Measurements from ENCODE around the gene CSNK1A1L. TPM values are rescaled to one million over a fixed set of nuclear protein-coding genes. Genes with fewer than 3 reads are reported as not detected.

The CSNK1A1L gene
- total RNA-seq, 1 donor from 2014 or later, result not detected

DNA sequence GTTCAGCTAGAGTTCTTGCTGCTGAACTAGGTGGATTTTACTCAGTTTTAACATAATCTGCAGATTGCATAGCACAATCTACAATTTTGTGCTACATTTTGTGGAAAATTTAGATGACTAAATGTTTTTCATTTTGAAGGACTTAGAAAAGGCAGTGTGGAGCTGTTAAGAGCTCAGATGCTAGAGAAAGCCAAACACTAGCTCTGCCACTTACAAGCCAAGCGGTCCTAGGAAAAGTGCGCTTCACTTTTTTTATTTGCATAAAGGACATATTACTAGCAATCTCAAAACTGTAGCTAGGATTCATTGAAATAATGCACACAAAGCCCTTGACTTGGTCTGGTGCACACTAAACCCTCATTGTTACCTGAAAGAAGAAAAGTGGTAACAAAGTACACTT is 8.1 kb upstream of the CSNK1A1L start:
- Mint-ChIP-seq H3K27ac (no peak overlapping the region), H3K27me3 (no peaks in the 10 kb centered on the region), H3K4me3 (ENCODE audit: low read depth) (no peak overlapping the region), H3K36me3 (ENCODE audit: insufficient read depth) (no peaks in the 10 kb centered on the region), H3K9me3 (ENCODE audit: low read depth) (no peaks in the 10 kb centered on the region), H3K4me1 (ENCODE audit: low read depth) (no peaks in the 10 kb centered on the region)
- DNase-seq (ENCODE audit: low spot score, unreplicated experiment), result no peak
- TF ChIP-seq, protein P1, sequence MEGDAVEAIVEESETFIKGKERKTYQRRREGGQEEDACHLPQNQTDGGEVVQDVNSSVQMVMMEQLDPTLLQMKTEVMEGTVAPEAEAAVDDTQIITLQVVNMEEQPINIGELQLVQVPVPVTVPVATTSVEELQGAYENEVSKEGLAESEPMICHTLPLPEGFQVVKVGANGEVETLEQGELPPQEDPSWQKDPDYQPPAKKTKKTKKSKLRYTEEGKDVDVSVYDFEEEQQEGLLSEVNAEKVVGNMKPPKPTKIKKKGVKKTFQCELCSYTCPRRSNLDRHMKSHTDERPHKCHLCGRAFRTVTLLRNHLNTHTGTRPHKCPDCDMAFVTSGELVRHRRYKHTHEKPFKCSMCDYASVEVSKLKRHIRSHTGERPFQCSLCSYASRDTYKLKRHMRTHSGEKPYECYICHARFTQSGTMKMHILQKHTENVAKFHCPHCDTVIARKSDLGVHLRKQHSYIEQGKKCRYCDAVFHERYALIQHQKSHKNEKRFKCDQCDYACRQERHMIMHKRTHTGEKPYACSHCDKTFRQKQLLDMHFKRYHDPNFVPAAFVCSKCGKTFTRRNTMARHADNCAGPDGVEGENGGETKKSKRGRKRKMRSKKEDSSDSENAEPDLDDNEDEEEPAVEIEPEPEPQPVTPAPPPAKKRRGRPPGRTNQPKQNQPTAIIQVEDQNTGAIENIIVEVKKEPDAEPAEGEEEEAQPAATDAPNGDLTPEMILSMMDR (IDR thresholded peaks at IDR 0.05; ENCODE audit: unreplicated experiment), result no peak

DNA sequence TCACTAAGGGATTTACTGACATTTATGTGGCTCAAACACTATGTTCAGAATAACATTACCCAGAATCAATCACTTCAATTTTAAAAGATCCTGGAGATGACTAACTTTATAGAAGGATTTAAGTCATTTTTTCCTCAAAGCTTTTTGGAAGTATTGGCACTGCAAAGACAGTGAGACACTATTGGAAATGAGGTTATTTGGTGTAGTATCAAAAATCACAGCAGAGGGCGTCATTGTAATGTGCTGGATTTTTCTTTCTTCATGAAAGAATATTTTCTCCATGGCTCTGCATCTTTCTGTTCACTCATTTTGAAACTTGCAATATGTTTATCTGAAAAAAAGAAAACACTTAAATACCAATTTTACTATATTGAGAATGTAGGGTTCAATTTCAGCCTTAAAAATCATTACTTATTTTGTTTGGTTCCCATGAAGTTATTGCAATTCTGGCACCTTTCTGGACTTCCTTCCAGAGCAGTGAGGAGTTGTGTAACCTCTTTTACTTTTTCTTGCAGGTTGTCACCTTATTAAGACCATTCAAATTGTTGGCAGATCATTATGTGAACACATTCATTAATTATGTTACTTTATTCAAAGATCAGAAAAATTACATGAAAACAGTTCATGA is 3.7 kb upstream of the CSNK1A1L start:
- Mint-ChIP-seq H3K27me3 (no peaks in the 10 kb centered on the region), H3K4me3 (ENCODE audit: low read depth) (no peak overlapping the region), H3K4me1 (ENCODE audit: low read depth) (no peaks in the 10 kb centered on the region), H3K36me3 (ENCODE audit: insufficient read depth) (no peaks in the 10 kb centered on the region), H3K9me3 (ENCODE audit: low read depth) (no peaks in the 10 kb centered on the region), H3K27ac (no peak overlapping the region)
- TF ChIP-seq, protein P1 (IDR thresholded peaks at IDR 0.05; ENCODE audit: unreplicated experiment), result peak; percentile 75
- DNase-seq (ENCODE audit: low spot score, unreplicated experiment), result no peak

DNA sequence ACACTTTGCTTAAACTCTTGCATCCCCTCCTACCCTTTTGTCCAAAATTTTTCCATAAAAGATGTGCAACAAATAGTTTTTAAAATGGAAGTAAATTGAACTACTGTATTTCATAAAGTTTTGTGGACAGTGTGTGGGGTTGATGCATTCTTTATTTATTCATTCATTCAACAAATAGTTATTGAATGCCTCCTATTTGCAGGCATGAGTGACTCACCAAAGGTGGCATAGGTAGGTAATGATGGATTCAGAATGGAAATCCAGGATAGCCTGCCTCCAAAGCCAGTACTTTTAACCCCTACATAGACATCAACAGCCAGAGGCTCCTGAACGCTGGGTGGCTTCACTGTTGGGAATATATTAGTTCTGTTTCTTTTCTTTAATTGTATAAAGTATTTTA is 2.4 kb upstream of the CSNK1A1L start:
- Mint-ChIP-seq H3K4me1 (ENCODE audit: low read depth) (no peaks in the 10 kb centered on the region), H3K36me3 (ENCODE audit: insufficient read depth) (no peaks in the 10 kb centered on the region), H3K4me3 (ENCODE audit: low read depth) (no peak overlapping the region), H3K27ac (no peak overlapping the region), H3K27me3 (no peaks in the 10 kb centered on the region), H3K9me3 (ENCODE audit: low read depth) (no peaks in the 10 kb centered on the region)
- no peak for DNase-seq (ENCODE audit: low spot score, unreplicated experiment)
- TF ChIP-seq, protein P1 (IDR thresholded peaks at IDR 0.05; ENCODE audit: unreplicated experiment), result no peak

DNA sequence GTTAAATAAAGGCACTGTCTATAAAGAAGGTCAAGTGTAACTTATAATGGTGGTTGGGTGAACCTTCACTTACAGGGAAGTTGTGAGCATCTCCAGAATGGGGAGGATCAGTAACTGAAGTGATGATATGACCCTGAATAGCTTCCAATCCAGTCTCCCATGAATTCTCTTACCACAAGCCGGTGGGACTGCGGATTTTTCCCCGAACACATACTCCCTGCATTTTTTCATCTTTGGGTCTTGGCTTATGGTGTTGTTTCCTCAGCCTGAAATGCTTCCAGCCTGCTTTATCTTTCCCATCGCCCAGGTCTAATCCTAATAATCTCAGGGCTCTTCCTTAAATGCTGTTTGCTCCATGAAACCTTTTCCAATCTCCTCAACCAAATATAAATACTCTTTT is 2.0 kb upstream of the CSNK1A1L start:
- Mint-ChIP-seq H3K27me3 (no peaks in the 10 kb centered on the region), H3K36me3 (ENCODE audit: insufficient read depth) (no peaks in the 10 kb centered on the region), H3K4me3 (ENCODE audit: low read depth) (no peak overlapping the region), H3K4me1 (ENCODE audit: low read depth) (no peaks in the 10 kb centered on the region), H3K27ac (no peak overlapping the region), H3K9me3 (ENCODE audit: low read depth) (no peaks in the 10 kb centered on the region)
- TF ChIP-seq, protein P1 (IDR thresholded peaks at IDR 0.05; ENCODE audit: unreplicated experiment), result no peak
- no peak for DNase-seq (ENCODE audit: low spot score, unreplicated experiment)

DNA sequence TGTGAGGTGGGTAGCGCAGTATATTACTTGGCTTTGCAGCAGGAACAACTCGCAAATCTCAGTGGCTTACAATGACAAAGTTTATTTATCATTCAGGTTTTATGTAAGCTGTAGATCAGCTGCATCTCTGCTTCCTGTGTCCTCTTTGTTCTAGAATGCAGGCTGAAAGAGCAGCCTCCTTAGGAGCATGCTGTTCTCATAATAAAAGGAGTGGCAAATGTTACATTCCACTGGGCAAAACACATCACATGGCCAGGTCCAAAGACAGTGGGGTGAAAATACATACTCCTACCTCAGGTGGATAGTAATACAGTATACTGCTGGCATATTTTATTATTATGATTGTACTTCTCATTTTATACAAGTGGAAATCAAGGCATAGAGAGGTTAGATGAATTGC is 1.2 kb upstream of the CSNK1A1L start:
- Mint-ChIP-seq H3K27me3 (no peaks in the 10 kb centered on the region), H3K4me1 (ENCODE audit: low read depth) (no peaks in the 10 kb centered on the region), H3K36me3 (ENCODE audit: insufficient read depth) (no peaks in the 10 kb centered on the region), H3K4me3 (ENCODE audit: low read depth) (no peak overlapping the region), H3K27ac (no peak overlapping the region), H3K9me3 (ENCODE audit: low read depth) (no peaks in the 10 kb centered on the region)
- no peak for DNase-seq (ENCODE audit: low spot score, unreplicated experiment)
- TF ChIP-seq, protein P1 (IDR thresholded peaks at IDR 0.05; ENCODE audit: unreplicated experiment), result no peak
